ENCODE measurements around the gene SMOC1.

SMOC1 gene

GRCh38 chr14:69986336-69986735 lies 107.1 kb downstream of the SMOC1 start:
- no peak for DNase-seq

- DNase-seq = no peak
Measured at GRCh38 chr14:69987406-69988121, 108.3 kb downstream of the SMOC1 start.

- no peak for DNase-seq
Measured at GRCh38 chr14:69988979-69989378, 109.8 kb downstream of the SMOC1 start.

GRCh38 chr14:69989622-69990021 lies 110.4 kb downstream of the SMOC1 start:
- no peak for DNase-seq

GRCh38 chr14:69990323-69990722 lies 111.1 kb downstream of the SMOC1 start:
- DNase-seq = no peak

- DNase-seq = no peak
Measured at GRCh38 chr14:69991422-69991821, 112.2 kb downstream of the SMOC1 start.

- DNase-seq = no peak
Measured at GRCh38 chr14:69992564-69992963, 113.3 kb downstream of the SMOC1 start.

- no peak for DNase-seq
Measured at GRCh38 chr14:69993326-69993725, 114.1 kb downstream of the SMOC1 start.

- no peak for DNase-seq
Measured at GRCh38 chr14:69994002-69994401, 114.8 kb downstream of the SMOC1 start.

GRCh38 chr14:69996216-69996615 lies 117.0 kb downstream of the SMOC1 start:
- DNase-seq = no peak

- DNase-seq = no peak
Measured at GRCh38 chr14:69997849-69998248, 118.6 kb downstream of the SMOC1 start.

GRCh38 chr14:69999261-69999674 lies 120.1 kb downstream of the SMOC1 start:
- no peak for DNase-seq

- DNase-seq = no peak
Measured at GRCh38 chr14:70000601-70001000, 121.4 kb downstream of the SMOC1 start.

- DNase-seq = no peak
Measured at GRCh38 chr14:70002589-70003346, 123.6 kb downstream of the SMOC1 start.

GRCh38 chr14:70004791-70005190 lies 125.6 kb downstream of the SMOC1 start:
- DNase-seq = no peak

GRCh38 chr14:70005281-70005805 lies 126.1 kb downstream of the SMOC1 start:
- no peak for DNase-seq

- no peak for DNase-seq
Measured at GRCh38 chr14:70006699-70007098, 127.5 kb downstream of the SMOC1 start.

GRCh38 chr14:70008284-70009262 lies 129.4 kb downstream of the SMOC1 start:
- DNase-seq = no peak

- no peak for DNase-seq
Measured at GRCh38 chr14:70009961-70010360, 130.7 kb downstream of the SMOC1 start.

- no peak for DNase-seq
Measured at GRCh38 chr14:70011098-70011497, 131.9 kb downstream of the SMOC1 start.

GRCh38 chr14:70011708-70012107 lies 132.5 kb downstream of the SMOC1 start:
- no peak for DNase-seq

GRCh38 chr14:70013271-70013873 lies 134.2 kb downstream of the SMOC1 start:
- DNase-seq = peak; percentile 55

Measured in NCI-H1694 (cell line).